NCI-H69 (cell line): ENCODE results near the gene SH3BGRL2.

Experiments used
- DNase-seq: peaks from one replicate; lab custom pipeline; 2025; lab: John Stamatoyannopoulos, UW

SH3BGRL2 gene

GRCh38 chr6:79630883-79631692 is at the start of gene SH3BGRL2:
TSS of gene SH3BGRL2 (plus strand) at chr6:79631329. CDS start at chr6:79631462, 133 bp downstream.
- DNase-seq: peak; percentile 96

DNA sequence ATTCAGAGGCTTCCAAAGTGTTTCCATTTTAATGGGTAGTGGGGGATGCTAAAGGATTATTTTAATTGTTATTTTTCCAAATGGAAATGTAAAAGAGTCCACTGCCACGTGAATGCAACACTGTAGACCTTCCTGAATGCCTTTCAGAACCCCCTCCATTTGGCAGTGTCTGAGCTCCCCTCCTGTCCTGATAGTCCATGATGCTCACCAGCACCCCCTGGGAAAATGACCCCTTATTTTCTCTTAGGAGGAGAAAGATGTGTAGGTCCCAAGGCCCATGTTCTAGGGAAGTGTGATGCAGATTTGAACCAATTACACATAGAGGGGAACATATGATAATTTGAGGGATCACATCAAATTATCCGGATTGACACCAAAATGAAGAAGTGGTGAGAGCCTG is 46.8 kb upstream of the SH3BGRL2 start:
- DNase-seq: no peak

GRCh38 chr6:79586548-79586947 is 44.6 kb upstream of the SH3BGRL2 start:
- peak; percentile 68 for DNase-seq

DNA sequence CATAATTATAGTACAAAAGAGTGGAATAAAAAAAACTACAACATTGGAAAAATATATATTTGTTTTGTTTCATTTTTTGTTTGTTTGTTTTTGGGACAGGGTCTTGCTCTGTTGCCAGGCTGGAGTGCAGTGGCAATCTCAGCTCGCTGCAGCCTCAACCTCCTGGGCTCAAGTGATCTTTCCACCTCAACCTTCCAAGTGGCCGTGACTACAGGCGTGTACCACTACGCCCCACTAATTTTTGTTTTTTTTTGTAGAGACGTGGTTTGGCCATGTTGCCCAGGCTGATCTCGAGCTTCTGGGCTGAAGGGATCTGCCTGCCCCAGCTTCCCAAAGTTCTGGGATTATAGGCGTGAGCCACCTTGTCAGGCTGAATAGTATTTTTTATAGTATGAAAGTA is 41.4 kb upstream of the SH3BGRL2 start:
- no peak for DNase-seq

DNA sequence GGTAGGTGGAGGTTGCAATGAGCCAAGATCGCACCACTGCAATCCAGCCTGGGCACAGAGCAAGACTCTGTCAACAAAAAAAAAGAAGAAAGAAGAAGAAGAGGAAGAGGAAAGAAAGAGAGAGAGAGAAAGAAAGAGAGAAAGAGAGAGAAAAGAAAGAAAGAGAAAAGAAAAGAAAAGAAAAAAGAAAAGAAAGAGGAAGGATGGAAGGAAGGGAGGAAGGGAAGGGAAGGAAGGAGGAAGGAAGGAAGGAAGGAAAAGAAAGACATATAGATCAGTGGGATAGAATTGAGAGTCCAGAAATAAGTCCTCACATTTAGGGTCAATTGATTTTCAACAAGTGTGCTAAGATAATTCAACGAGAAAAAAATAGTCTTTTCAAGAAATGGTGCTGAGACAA is 34.0 kb upstream of the SH3BGRL2 start:
- DNase-seq: no peak

DNA sequence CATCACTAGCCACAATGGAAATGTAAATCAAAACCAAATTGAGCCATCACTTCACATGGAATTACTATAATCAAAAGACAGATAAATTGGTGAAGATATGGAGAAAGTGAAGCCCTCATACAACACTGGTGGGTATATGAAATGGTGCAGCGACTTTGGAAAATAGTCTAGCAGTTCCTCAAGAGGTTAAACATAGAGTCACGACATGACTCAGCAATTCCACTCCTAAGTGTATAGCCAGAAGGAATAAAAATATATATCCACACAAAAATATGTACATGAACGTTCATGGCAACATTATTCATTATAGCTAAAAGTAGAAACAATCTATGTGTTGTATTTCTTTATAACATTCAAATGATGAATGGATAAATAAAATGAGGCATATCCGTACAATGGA is 33.1 kb upstream of the SH3BGRL2 start:
- DNase-seq: no peak

GRCh38 chr6:79599725-79600259 is 31.3 kb upstream of the SH3BGRL2 start:
- peak; percentile 37 for DNase-seq

DNA sequence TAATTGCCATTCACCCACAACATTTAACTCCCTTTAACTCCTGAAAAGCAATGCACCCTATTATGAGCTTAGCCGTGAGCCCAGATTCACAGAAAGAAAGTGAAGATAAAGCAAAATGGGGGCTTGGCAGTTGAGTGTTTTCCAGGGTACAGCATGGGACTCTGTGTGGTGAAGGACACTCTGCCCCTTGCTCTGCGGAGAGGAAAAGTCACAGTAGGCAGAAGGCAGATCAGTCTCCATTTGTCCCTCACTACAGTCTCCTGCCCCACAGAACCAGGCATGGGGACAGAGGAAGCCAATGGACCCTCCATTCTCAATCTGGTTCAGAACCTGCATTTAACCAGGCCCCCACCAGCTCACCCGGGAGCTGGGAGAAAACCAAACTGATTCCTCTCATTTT is 30.8 kb upstream of the SH3BGRL2 start:
- DNase-seq: no peak

GRCh38 chr6:79600812-79601609 is 30.1 kb upstream of the SH3BGRL2 start:
- DNase-seq: peak; percentile 58

DNA sequence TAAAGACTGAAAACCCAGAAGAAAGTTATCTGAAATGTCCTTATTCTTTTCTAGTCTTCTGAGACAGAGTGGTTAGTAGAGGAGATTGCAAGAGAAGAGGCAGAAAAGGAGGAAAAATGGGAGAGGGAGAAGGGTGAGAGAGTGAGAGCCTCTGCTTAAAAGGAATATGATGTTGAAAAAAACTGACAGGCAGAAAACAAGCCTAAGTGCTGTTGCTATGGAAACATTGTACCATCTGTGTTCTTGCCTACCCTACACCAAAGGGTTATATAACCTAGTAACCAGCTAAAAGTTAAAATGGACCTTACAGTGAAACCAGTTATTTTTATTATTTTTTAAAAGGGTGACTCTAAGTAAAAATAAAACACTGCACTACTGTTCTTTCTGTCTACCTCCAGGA is 28.3 kb upstream of the SH3BGRL2 start:
- DNase-seq: peak; percentile 63

DNA sequence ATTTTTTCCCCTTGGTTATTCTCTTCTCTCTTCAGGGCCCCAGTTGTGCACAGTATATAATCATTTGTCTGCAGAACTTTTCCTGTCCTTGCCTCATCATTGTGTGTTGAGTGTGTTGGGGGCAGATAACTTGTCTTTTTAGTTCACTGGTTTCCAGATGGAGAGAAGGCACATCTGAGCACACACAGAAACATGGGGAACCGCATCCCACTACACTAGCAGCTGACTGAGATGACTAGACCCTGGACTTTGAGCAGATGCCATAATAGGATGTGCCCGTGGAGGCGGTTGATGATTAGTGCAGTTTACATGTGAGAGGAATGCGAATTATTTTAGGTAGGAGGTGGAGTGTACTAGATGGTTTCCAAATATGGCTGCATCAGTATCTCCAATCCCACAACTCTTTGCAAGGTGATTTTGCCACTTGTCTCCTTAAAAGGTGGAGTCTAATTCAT is 26.5 kb upstream of the SH3BGRL2 start:
- no peak for DNase-seq

GRCh38 chr6:79605061-79605460 is 26.1 kb upstream of the SH3BGRL2 start:
- peak; percentile 35 for DNase-seq

DNA sequence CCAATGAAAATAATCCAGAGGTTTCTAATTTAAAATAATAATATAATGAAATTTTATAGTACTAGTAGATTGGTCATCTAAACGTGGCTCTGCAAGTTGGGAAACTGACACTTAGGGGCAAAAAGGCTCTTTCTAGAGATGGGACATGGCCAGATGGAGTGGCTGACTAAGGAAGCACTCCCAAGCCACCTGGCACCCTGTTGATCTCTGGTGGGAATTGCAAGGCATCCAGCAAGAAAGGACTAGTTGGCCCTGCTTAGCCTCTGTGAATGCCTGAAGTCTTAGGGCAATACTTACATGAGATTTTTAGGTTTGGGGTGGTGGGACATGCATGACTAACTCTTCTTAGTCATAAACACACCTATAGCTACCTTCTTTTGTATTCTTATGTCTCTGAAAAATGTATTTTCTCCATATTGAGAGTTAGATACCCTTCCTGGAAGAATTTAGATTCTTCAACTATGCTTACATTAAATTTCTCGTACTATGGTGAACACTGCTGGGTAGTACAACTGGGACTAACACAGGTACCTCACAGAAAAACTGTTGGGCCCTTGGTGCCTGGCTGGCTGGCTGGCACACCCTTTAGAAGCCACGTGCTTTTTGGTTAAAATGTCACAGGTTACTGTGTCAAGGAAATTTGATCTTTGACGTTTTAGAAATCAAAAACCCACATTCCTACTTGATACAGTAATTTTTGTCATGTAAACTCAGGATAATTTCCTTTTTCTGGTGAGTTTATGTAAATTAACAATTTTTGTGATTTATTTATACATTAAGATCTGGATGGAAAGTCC is 25.0 kb upstream of the SH3BGRL2 start:
- peak; percentile 29 for DNase-seq

- DNase-seq: no peak
These were observed 24.1 kb upstream of the SH3BGRL2 start for GRCh38 chr6:79607000-79607399.

DNA sequence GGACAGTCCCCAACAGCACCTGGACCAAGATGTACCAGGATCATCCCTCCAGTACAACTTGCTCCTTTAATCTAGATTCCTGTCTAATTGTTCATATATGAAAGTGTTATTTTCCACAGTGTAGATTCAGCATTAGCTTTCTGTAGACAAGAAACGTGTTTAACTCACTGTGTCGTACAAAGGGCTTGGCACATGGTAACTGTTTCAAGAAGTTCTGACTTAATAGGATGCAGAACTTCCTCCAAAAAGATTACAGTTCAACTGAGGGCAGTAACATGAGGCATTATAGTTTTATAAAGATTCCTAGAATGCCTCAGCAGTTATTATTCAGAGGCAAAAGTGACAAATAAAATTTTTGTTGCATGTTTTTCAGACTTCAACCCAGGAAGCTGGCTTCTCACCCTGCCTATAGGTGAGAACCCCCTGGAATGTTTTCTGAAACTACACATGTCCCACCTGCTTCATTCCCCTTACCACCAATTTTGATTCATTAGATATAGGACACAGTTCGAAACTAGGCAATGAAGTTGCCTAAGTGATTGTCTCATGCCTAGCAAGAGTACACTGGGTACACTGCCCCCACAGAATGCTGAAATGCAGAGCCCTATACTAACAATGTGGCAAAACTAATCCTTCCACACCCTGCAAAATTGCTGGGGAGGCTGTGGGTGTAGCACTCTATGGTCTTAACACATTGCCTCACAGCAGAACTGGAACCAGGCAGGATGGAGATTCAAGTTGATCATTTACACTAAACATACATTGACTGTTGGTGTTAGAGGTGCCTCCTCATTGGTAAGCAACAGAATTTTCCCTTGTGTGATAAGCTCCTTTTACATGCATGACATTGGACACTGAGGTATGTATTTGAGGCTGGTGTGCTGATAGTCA is 22.6 kb upstream of the SH3BGRL2 start:
- DNase-seq: no peak

DNA sequence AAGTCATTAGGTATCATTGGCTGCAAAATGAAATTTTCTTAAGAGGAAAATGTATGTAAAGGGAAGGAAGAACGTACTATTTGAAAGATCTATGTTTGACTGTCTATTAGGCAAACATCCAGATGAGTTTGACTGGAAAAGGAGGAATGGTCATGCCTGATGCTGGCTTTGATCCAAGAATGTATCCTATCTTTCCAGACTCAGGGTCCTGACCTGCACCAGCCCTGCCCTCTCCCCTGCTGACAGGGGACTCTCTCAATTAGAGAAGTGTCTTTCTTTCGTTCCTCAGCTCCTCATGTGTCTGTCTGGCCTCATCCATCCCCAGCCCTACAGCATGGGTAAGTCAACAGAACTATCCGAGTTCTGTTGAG is 21.9 kb upstream of the SH3BGRL2 start:
- peak; percentile 15 for DNase-seq

DNA sequence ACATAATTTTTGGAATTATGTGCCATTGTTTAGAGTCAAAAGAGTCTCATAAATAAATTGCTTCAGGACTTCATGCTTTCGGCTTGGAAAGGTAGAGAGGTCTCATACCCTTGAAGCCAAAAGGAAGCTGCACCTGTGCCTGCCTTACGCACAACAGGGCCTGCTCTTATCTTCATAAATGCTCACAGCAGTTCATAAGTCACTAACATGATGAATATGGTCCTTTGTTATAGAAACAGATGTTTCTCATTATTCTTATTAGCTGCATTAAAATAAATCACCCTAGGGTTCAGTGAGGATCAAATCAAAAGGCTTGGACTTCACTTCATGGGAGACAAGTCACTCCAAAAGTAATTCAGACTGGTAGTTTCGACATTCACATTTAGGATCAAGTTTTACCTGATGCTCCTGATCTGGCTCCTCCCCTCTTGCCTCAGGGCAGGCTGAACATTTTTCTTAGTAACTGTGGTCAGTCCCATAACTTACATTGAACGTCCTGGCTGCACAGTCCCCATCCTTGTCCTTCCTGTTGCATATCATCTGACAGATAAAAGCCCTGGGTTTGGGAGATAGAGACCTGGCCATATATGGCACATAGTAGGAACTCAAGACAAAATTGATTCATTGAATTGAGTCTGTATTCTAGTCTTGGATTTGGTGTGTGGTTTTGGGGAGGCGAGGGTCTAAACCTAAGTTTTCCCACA is 20.7 kb upstream of the SH3BGRL2 start:
- DNase-seq: peak; percentile 50

DNA sequence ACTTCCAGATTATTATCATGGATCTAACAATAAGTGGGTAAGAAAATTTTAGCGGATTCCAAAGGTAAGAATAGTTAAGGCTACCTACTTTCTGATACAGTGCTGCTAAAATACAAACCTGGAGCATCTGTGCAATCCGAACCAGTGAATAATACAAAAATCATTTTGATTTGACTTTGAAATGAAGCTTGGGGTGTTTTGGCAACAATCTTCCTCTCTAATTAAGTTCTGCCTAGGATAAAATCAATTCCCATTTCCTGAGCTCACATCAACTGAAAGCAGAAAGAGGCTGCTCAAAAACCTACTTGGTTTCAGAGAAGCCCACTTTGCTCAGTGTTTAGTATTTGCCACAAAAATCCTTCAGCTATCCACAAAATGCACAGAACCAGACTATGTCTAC is 18.7 kb upstream of the SH3BGRL2 start:
- no peak for DNase-seq

- DNase-seq: no peak
These were observed 18.2 kb upstream of the SH3BGRL2 start for GRCh38 chr6:79612918-79613317.

GRCh38 chr6:79613912-79614311 is 17.2 kb upstream of the SH3BGRL2 start:
- no peak for DNase-seq
